SK-MEL-5 (cell line): ENCODE results near the gene BRSK1. TPM values are rescaled to one million over a fixed set of nuclear protein-coding genes. Genes with fewer than 3 reads are reported as not detected.
A peak's percentile ranks its signal among the peaks of the same experiment; 100 is the strongest.

Experiments used
- DNase-seq: peaks from one replicate; pipeline ENCODE4 v3.0.0-alpha.2; 2016; ENCODE audit warnings: low read depth, low spot score
- in situ Hi-C: cut with HindIII; loops from 2 replicates; pipeline ENCODE4 v1.10.0; 2016; ENCODE audit warnings: low sequenced_read_pairs, high pct_unique_total_duplicates, low pct_unique_long_range_greater_than_20kb
- total RNA-seq: library from RNA; depleted of rRNA; stranded (reverse); fragments of >200 nt; shearing (Covaris generic); gene quantifications from 2 replicates; pipeline ENCODE4 v1.2.3, GENCODE V29; 2014

BRSK1 gene
- total RNA-seq, 1 experiment from 2014 or later, result 3.5 TPM

DNA sequence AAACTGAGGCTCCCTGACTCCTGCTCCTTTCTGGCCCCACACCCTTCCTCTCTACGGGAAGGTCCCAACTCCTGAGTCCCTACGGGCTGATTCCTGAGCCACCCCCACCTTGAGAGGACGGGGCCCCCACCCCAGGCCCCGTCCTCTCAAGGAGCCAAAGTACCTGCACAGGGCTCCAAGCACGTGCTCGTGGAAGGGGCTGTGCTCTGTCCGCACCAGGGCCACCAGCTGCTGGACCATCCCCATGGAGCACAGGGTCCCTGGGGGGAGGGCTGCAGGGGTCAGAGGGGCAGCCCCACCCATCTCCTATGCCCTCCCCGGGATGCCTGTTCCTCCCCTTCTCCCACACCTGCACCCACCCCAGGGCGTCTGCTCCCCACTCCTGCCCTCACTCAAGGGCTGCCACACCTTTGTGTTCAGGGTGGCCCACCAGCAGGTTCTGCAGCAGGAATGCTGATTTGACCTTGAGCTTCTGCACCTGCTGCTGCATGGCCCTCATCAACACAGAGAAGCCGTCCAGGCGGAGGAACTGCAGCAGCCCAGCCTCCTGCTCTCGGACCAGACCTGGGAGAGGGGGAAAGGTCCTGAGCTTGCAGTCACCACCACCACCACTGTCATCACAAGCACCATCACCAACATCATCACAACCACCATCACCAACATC lies 17.9 kb upstream of the BRSK1 start:
- no peak for DNase-seq
- in situ Hi-C loops, result no loop called here

DNA sequence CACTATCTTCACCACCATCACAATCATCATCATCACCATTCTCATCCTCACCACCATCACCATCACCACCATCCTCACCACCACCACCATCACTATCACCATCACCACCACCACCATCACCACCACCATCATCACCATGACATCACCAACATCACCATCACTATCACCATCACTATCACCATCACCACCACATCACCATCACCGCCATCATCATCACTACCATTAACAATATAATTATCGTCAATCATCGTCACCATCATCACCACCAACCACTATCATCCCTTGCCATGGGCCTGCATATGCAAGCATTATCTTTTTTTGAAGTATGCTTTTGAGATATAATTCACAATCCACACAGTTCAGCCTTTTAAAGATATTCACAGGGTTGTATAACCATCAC lies 17.4 kb upstream of the BRSK1 start:
- no peak for DNase-seq
- in situ Hi-C loops, result no loop called here

DNA sequence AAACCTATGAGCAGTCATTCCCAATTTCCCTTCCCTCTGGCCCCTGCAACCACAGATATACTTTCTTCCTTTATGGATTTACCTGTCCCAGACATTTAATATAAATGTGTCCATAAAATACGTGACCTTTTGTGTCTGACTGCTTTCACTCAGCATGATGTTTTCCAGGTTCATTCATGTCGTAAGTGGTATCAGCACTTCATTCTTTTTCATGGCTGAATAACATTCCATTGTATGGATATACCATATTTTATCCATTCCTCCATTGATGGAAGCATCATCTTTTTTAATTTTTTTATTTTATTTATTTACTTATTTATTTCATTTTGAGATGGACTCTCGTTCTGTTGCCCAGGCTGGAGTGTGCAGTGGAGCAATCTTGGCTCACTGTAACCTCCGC lies 17.0 kb upstream of the BRSK1 start:
- in situ Hi-C loops, result no loop called here
- no peak for DNase-seq

DNA sequence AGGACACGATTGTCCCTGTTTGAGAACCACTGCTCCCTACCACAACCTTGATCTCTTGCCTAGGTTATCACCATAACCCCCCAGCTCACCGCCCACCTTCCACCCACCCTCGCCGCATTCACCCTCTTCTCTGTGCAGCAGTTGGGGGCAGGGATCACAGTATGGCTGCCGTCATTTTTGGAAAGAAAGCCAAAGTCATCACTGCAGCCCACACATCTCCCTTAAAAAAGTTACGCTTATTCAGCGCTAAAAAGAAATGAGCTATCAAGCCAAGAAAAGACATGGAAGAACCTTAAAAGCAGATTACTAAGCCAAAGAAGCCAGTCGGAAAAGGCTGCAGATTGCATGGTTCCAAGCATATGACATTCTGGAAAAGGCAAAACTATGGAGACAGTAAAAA lies 14.5 kb upstream of the BRSK1 start:
- DNase-seq, result no peak
- in situ Hi-C loops, result no loop called here

DNA sequence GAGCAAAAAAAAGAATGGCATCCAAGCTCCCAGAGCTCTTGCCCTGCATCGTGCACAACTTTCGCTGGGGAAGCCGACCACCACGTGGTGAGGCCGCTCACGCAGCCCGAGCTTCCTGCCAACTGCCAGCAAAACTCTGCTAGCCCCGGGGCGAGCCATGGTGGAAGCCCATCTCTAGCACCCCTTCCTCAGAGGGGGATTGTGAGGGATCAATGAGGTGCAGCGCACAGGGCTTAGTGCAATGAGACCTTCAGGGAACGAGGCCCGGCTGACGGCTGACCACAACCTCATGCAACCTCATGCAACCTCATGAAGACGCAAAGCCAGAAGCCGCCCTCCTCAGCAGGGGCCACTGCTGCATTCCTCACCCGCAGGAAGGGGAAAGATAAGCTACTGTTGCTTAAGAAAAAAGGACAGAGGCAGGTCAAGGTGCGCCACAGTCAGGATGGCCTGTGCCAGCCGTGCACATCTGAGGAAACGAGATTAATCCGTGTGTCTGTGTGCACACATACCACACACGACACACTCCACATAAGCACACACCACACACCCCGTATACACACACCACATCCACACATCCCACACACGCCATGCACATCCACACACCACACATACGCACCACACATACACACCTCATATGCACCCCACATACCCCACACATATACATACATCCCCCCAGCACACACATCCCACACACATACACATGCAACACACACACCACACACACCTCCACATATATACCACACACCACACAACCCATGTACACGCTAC lies 13.4 kb upstream of the BRSK1 start:
- no peak for DNase-seq
- in situ Hi-C loops, result no loop called here

DNA sequence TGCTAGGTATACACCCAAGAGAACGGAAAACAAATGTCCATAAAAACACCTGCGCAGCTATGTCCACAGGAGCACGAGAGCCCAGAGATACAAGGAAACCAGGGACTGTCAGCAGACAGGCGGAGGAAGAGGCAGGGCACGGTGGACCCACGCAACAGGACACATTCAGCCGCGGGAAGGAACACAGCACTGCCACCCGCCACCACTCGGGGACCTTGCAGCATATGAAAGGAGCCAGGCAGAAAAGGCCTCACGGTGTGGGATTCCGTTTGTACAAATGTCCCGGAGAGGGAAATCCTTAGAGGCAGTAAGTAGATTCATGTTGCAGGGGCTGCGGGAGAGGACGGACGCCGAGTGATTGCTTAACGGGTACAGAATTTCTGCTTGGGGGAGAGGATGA lies 11.7 kb upstream of the BRSK1 start:
- in situ Hi-C loops, result no loop called here
- DNase-seq, result no peak

DNA sequence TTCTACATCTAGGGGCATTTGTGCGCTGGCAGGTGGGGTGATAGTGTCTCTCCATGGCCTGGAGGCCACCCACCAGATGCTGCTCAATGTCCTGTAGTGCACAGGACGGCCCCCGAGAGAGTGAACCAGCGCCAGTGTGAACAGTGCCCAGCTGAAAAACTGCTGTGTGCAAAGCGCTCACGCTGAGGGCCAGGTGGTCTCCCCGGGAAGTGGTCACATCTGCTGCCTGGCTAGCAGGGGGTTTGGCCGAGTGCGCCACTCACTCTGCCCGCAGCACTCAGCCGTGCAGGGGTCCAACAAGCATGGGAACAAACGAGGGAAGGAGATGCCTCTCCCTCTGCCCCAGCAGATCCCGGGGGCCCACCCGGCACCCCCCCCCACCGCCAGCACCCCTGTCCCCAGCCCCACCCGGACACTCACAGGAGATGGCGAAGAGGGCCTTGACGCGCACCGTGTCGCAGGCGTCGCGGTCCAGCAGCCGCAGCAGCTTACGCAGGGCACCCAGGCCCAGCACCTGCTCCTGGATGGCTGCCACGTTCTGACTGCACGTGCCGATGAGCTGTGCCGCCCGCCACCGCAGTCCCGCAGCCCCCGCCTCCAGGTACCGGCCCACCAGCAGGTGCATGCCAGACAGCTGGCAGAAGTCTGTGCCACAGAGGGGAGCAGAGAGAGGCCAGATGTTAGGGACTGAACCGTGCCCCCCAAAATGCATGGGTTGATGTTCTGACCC lies 9.7 kb upstream of the BRSK1 start:
- in situ Hi-C loops, result no loop called here
- DNase-seq, result no peak

DNA sequence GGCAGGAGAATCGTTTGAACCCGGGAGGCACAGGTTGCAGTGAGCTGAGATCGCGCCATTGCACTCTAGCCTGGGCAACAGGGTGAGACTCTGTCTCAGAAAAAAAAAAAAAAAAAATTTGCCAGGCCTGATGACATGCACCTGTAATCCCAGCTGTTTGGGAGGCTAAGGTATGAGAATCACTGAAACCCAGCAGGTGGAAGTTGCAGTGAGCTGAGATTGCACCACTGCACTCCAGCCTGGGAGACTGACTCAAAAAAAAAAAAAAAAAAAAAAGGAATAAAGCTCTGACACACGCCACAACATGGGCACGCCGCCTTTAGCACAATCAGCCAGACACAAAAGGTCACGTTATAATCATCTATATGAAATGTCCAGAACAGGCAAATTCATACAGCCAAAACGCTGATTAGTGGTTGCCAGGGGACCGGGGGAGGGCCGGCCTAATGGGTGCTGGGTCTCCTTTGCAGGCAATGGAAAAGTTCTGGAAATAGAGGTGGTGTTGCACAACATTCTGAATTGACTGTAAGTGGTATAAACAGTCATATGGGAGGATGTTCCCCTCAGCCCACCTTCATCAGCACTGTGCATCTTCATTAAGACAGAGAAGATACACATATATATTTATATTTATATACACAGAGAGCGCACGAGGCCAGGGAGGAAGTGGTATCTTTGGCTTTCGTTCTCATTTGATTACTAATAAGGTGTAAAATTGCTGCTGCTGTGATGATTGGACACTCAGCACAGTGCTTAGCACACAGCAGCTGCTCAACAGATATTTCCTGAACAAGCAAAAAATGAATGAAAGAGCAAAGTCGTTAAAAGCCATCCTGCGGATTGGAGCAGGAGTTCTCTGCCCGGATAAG lies 7.7 kb upstream of the BRSK1 start:
- DNase-seq, result no peak
- in situ Hi-C loops, result no loop called here

DNA sequence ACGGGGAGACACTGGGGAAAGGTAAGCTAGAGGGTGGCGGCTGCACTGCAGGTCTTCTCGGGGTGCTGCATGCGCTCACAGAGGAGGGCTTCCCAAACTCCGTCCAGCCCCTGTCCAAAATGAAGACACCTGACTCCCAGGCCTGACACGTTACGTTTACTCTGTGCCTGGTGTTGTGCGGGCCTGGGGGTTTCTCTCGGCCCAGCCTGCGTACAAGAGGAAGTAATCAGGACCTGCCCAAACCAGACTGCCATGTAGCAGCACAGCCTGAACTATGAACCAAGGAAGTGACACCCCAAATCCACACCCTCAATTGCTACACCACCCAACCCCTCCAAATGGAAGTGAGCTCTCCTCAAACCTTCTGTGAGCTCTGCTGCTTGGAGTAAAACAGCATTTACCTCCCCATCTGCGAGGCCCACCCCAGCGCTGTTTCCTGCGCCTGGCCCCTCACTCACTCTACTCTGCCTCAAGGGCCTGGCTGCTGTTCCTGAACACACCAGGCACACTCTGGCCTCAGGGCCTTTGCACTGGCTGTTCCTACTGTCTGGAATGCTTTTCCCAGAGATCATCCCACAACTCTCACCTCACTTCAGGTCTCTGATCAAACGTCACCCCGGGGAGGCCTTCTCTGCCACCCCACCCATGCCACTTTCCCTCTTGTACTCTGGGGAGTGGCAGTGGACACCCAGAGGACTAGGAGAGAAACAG lies 6.9 kb upstream of the BRSK1 start:
- in situ Hi-C loops, result no loop called here
- DNase-seq, result no peak

DNA sequence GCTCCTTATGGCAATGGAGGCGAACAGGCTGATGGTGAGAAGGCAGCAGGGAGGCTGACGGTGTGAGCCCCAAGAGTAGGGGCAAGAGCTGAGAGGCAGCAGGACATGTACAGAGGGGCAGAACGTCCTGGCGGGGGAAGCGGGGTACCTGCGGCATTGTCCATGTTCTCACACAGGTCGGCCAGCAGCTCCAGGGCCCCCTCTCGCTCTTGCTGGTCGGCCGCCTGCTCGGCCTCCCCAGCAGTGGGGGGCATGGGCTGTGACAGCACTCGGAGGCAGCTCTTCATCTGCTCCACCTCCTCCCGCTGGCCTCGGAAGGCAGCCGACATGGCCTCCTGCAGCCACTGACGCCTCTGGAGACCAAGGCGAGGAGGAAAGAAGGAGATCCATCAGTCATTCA lies 6.3 kb upstream of the BRSK1 start:
- in situ Hi-C loops, result no loop called here
- DNase-seq, result no peak

DNA sequence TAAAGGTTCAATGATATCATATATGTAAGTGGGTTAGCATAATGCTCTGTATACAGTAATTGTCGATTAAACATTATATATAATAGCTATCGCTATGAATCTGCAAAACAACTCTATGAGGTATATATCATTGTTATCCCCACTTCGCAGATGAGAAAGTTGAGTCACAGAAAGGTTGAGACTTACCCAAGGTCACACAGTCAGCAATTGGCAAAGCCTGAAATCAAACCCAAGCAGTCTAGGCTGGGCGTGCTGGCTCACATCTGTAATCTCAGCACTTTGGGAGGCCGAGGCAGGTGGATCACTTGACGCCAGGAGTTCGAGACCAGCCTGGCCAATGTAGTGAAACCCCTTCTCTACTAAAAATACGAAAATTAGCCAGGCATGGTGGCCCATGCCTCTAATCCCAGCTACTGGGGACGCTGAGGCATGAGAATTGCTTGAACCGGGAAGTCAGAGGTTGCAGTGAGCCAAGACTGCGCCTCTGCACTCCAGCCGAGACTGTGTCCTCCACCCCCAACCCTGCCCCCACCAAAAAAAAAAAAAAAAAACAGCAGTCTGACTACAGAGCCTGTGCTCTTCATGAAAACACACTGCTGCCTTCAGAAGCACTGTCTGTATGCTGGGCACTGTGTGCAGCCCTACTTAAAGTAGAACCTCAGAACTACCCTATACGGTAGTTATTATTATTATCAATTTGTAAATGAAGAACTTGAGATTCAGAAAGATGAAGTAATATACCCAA lies 5.2 kb upstream of the BRSK1 start:
- in situ Hi-C loops, result no loop called here
- no peak for DNase-seq

DNA sequence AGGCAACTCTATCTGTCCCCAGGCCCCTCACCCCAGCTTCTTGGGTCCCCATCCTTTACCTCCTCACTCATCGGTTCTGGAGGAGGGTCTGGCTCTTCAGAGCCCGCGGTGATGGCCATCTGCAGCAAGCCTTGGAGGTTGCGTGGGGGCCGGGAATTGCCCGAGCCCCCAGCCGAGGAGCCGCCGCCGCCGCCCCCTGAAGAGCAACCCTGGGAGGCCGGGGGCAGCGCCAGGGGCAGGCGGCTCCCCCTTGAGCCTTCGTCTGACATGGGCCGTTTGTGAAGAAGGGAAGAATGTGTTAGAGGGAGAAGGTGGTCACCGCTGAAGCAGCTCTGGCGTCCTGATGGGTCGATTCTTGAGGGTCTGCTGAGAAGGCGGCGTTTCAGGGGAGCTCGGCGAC lies 4.5 kb upstream of the BRSK1 start:
- no peak for DNase-seq
- in situ Hi-C loops, result no loop called here

DNA sequence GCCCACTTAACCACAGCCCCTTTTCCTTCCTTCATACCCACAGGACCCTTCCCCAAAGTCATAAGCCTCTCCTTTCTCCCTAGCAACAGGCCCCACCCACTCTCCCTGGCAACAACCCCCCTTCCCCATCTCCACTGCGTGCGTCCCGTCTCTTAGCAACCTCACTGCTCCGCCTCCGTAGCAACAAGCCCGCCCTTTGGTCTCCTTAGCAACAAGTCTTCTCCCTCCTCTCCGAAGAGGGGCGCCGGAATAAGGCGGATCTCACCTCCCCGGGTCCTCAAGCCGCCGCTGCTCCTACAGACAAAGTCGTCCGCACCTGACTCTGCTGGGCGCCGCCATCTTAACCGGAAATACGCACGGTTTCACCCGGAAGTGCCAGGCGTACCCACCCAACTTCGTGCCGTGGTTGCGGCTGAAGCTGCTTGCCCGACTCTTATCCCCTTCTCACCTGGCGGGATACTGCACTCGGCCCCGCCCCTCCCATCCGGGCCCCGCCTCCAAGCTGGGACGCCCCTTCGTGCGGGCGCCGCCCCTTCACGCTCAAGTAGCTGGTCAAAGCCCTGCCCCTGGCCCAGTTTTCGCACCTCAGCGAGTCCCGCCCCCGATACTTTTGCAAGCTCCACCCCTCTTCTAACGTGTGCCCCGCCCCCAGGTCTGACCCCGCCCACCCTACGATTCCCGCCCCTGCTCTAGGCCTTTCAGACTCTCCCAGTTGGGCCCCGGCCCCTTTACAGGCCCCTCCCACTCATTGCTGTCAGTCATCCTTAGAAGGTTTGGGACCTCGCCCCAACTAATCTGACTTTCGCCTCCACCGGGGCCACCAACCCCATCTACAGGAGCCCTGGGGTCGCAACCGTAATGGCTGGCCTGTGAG lies 3.8 kb upstream of the BRSK1 start, which contains the start of gene HSPBP1:
Gene HSPBP1, minus strand, starts transcription at position 341 of the 874 bp plus-strand sequence. CDS start 502 bp downstream, outside the sequence.
- in situ Hi-C loops, result no loop called here
- peak; percentile 94 for DNase-seq

DNA sequence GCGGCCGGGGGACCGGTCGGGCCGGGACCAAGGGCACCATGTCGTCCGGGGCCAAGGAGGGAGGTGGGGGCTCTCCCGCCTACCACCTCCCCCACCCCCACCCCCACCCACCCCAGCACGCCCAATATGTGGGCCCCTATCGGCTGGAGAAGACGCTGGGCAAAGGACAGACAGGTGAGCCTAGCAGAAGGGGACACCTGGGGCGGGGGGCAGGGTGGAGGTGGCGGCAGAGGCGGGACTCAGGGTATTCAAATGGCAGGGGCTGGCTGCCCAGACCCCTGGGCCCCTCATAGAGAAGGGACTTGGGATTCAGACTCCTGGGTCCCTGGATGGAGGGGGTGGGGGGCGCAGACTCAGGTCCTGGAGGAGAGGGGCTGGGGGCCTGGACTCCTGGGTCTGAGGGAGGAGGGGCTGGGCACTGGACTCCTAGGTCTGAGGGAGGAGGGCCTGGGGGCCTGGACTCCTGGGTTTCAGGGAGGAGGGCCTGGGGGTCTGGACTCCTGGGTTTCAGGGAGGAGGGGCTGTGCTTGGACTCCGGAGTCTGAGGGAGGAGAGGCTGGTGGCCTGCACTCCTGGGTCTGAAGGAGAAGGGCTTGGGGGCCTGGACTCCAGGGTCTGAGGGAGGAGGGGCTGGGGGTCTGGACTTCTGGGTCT lies 735 bp downstream of the BRSK1 start:
- no peak for DNase-seq
- in situ Hi-C loops, result no loop called here

DNA sequence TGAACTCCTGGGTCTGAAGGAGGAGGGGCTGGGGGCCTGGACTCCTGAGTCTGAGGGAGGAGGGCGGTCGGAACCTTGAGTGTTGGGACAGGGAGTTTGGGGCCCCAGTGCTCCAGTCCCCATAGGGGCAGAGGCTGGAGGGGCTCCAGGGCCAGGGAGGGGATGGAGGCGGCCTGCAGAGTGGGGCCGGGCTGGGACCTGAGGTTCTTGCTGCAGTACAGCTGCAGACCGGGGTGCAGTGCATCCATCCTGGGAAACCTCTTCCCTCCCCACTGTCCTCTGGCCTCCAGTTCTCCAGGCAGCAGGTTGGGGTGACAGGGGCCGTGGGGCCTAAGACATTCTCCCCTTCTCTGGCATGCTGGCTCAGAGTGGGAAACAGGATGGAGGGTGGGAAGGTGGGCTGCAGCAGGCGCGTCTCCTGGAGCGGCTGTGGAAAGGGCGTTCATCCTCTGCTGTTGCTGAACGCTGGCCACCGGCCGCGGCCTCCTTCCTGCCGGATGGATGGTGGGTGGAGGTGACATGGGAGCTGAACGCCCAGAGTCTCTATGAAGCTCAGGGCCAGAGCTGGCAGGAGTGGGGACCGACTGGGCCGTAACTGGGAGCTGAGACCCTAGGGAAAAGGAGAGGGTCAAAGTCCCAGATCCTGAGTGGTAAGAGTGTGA lies 1.6 kb downstream of the BRSK1 start:
- in situ Hi-C loops, result no loop called here
- no peak for DNase-seq
